Liver (tissue), 9 donors: ENCODE data around the gene MSI2. TPM values are rescaled to one million over a fixed set of nuclear protein-coding genes. Genes with fewer than 3 reads are reported as not detected.

ENCODE experiments used
- DNase-seq: peaks from one replicate; pipeline ENCODE4 v3.0.0-alpha.2; 2017; ENCODE audit warnings: low spot score
- H3K27ac ChIP-seq, 2 donors: one replicate each; pipeline ENCODE4 v1.7.0; 2013; ENCODE audit warnings: inconsistent platforms in 2 of 2, low read length in 2 of 2, control low read depth in 1 of 2, low read depth in 1 of 2, mild to moderate bottlenecking in 1 of 2
- H3K27me3 ChIP-seq, 4 donors: one replicate each; pipeline versions ENCODE4 v1.6.1 to v1.7.0; 2013; ENCODE audit warnings: low read length in 3 of 4, inconsistent platforms in 1 of 4, mild to moderate bottlenecking in 1 of 4, moderate library complexity in 1 of 4; ENCODE audit not compliant: control insufficient read depth in 4 of 4, insufficient read depth in 4 of 4
- H3K36me3 ChIP-seq, 4 donors: one replicate each; pipeline versions ENCODE4 v1.6.1 to v1.7.0; 2013; ENCODE audit warnings: low read length in 3 of 4, mild to moderate bottlenecking in 3 of 4, low read depth in 1 of 4, moderate library complexity in 1 of 4; ENCODE audit not compliant: control insufficient read depth in 4 of 4, insufficient read depth in 3 of 4
- H3K4me1 ChIP-seq, 4 donors: one replicate each; pipeline versions ENCODE4 v1.6.1 to v1.7.0; 2013; ENCODE audit warnings: low read length in 3 of 4, mild to moderate bottlenecking in 3 of 4, moderate library complexity in 1 of 4; ENCODE audit not compliant: control insufficient read depth in 4 of 4, insufficient read depth in 4 of 4
- H3K4me3 ChIP-seq, 3 donors: one replicate each; pipeline versions ENCODE4 v1.6.1 to v1.7.0; 2013; ENCODE audit warnings: low read length in 3 of 3, control low read depth in 1 of 3, low read depth in 1 of 3, mild to moderate bottlenecking in 1 of 3
- H3K9ac ChIP-seq, 2 donors: one replicate each; pipeline ENCODE4 v1.7.0; 2013; ENCODE audit warnings: low read length in 2 of 2, mild to moderate bottlenecking in 2 of 2, moderate library complexity in 2 of 2, control low read depth in 1 of 2, low read depth in 1 of 2
- H3K9me3 ChIP-seq, 4 donors: one replicate each; pipeline versions ENCODE4 v1.6.1 to v1.7.0; 2013; ENCODE audit warnings: low read length in 3 of 4; ENCODE audit not compliant: control insufficient read depth in 4 of 4
- CTCF ChIP-seq: fragments of 150-350 bp; IDR thresholded peaks from 2 replicates; pipeline ENCODE4 v1.5.1; 2017; ENCODE audit warnings: improper control_type of control experiment, low read depth, low read length; ENCODE audit not compliant: missing input control
- EGR1 ChIP-seq, 2 donors: IDR thresholded peaks; 2 replicates each; pipeline ENCODE4 v1.6.1; 2016 to 2018; ENCODE audit warnings: antibody characterized with exemption in 2 of 2, low read depth in 2 of 2
- FOXA1 ChIP-seq: IDR thresholded peaks from 2 replicates; pipeline ENCODE4 v1.6.1; 2016; ENCODE audit warnings: antibody characterized with exemption
- FOXA2 ChIP-seq: IDR thresholded peaks from 2 replicates; pipeline ENCODE4 v1.6.1; 2016; ENCODE audit warnings: antibody characterized with exemption
- GABPA ChIP-seq, 2 donors: IDR thresholded peaks in 1 of 2; conservative IDR thresholded peaks in 1 of 2; 2 replicates each; pipeline ENCODE4 v1.6.1; 2016; ENCODE audit warnings: antibody characterized with exemption in 2 of 2, mild to moderate bottlenecking in 1 of 2, moderate library complexity in 1 of 2
- HNF4A ChIP-seq, 2 donors: conservative IDR thresholded peaks; 2 replicates each; pipeline ENCODE4 v1.6.1; 2016; ENCODE audit warnings: antibody characterized with exemption in 2 of 2, mild to moderate bottlenecking in 2 of 2
- HNF4G ChIP-seq: IDR thresholded peaks from 2 replicates; pipeline ENCODE4 v1.6.1; 2016; ENCODE audit warnings: antibody characterized with exemption
- JUND ChIP-seq, 2 donors: IDR thresholded peaks; 2 replicates each; pipeline ENCODE4 v1.6.1; 2016; ENCODE audit warnings: antibody characterized with exemption in 2 of 2
- MAX ChIP-seq: IDR thresholded peaks from 2 replicates; pipeline ENCODE4 v1.6.1; 2016; ENCODE audit warnings: antibody characterized with exemption
- NR2F2 ChIP-seq: IDR thresholded peaks from 2 replicates; pipeline ENCODE4 v1.6.1; 2016; ENCODE audit warnings: antibody characterized with exemption
- RAD21 ChIP-seq, 2 donors: IDR thresholded peaks; 2 replicates each; pipeline ENCODE4 v1.6.1; 2016; ENCODE audit warnings: antibody characterized with exemption in 2 of 2, mild to moderate bottlenecking in 2 of 2
- REST ChIP-seq: IDR thresholded peaks from 2 replicates; pipeline ENCODE4 v1.6.1; 2016; ENCODE audit warnings: antibody characterized with exemption, mild to moderate bottlenecking
- TAF1 ChIP-seq: conservative IDR thresholded peaks from 2 replicates; pipeline ENCODE4 v1.6.1; 2016; ENCODE audit warnings: antibody characterized with exemption, mild to moderate bottlenecking
- YY1 ChIP-seq: IDR thresholded peaks from 2 replicates; pipeline ENCODE4 v1.6.1; 2016; ENCODE audit warnings: antibody characterized with exemption, mild to moderate bottlenecking
- WGBS: extraction: QIAGEN DNeasy Blood & Tissue Kit; methylation state at CpG from one replicate; pipeline ENCODE4 v1.1.7; 2013; 5-methylcytosine and 5-hydroxymethylcytosine counted together
- polyA plus RNA-seq, 2 donors: library from polyadenylated mRNA; stranded (reverse) in 1 of 2; unstranded in 1 of 2; fragments of 200-250 nt in 1 of 2; fragments of >200 nt in 1 of 2; fragmentation: Nextera tagmentation in 1 of 2; extraction: Ambion mirVana in 1 of 2; gene quantifications; one replicate each; pipeline versions ENCODE4 v1.2.1 to v1.2.3, GENCODE V29; 2013 to 2015
- total RNA-seq, 2 donors: library from RNA; depleted of rRNA; stranded (reverse); fragments of >200 nt; gene quantifications; one replicate each; pipeline ENCODE4 v1.2.3, GENCODE V29; 2014
- TF ChIP-seq, protein P1 (sequence below): IDR thresholded peaks from 2 replicates; pipeline ENCODE4 v1.6.1; 2016; ENCODE audit warnings: antibody characterized with exemption
- TF ChIP-seq, protein P2 (sequence below): IDR thresholded peaks from 2 replicates; pipeline ENCODE4 v1.6.1; 2016; ENCODE audit warnings: antibody characterized with exemption
- donor health status: healthy.
- donor health status: healthy.
- donor health status: healthy.
- donor health status: healthy.
- donor health status: healthy.

MSI2 gene
- total and polyA plus RNA-seq, 4 donors = 5.7 to 15.6 (median 9.2) TPM

DNA sequence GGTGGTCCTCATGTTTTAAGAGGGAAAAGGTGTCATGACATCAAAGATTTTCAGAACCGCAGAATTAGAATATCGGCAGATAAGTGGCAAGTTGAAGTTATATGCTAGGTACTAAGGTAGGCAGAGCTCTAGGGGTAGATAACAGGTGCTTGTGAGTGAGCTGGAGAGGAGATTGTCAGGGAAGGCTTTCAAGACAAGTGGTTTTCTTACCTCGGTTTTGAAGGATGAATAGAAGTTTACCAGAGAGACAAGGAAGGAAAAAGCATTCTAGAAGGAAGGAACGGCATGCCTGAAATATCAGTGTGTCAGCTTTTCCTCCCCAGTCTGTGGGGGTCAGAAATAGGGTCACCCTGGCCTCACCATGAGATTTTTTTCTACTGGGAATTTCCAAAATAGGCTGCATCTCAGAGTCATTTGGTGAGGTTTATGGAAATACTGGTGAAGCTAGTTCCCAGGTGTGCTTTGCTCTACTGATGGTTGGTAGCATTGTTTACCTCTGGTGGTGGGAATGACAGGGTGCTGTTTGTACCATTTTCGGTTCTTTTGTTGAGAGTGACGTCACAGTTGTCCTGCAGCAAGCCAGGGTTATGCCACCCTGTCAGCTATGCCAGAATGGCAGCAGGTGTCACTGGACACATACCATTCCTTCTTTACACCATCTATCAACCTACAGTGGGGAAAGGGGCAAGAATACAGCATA lies 112.5 kb downstream of the MSI2 start:
- TF ChIP-seq, protein P1, sequence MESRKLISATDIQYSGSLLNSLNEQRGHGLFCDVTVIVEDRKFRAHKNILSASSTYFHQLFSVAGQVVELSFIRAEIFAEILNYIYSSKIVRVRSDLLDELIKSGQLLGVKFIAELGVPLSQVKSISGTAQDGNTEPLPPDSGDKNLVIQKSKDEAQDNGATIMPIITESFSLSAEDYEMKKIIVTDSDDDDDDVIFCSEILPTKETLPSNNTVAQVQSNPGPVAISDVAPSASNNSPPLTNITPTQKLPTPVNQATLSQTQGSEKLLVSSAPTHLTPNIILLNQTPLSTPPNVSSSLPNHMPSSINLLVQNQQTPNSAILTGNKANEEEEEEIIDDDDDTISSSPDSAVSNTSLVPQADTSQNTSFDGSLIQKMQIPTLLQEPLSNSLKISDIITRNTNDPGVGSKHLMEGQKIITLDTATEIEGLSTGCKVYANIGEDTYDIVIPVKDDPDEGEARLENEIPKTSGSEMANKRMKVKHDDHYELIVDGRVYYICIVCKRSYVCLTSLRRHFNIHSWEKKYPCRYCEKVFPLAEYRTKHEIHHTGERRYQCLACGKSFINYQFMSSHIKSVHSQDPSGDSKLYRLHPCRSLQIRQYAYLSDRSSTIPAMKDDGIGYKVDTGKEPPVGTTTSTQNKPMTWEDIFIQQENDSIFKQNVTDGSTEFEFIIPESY = no peak
- TF ChIP-seq YY1 = no peak
- TF ChIP-seq RAD21 (IDR thresholded peaks at IDR 0.05) = no peak
- no peak for TF ChIP-seq HNF4G
- TF ChIP-seq JUND (IDR thresholded peaks at IDR 0.05) = no peak
- TF ChIP-seq, protein P2, sequence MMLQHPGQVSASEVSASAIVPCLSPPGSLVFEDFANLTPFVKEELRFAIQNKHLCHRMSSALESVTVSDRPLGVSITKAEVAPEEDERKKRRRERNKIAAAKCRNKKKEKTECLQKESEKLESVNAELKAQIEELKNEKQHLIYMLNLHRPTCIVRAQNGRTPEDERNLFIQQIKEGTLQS = no peak
- no peak for TF ChIP-seq EGR1 (IDR thresholded peaks at IDR 0.05; ENCODE audit: low read depth in 2 of 2)
- no peak for TF ChIP-seq GABPA (IDR thresholded peaks at IDR 0.05 in 1 of 2, conservative IDR thresholded peaks at IDR 0.05 in 1 of 2)
- no peak for TF ChIP-seq HNF4A (conservative IDR thresholded peaks at IDR 0.05)
- TF ChIP-seq FOXA2 = no peak
- TF ChIP-seq REST = no peak
- TF ChIP-seq TAF1 = no peak
- TF ChIP-seq NR2F2 = no peak
- TF ChIP-seq CTCF = no peak
- TF ChIP-seq FOXA1 = no peak
- TF ChIP-seq MAX = no peak
- peaks cover 0 to 6% (median 4%) of the 10 kb centered on the region in 4 donors for H3K9me3 ChIP-seq
- H3K9ac ChIP-seq = no peak overlapping the region
- peaks cover 8 to 26% (median 22%) of the 10 kb centered on the region in 4 donors for H3K4me1 ChIP-seq
- 72% methylated on average over 6 of the region's 6 CpGs for WGBS
- no peak for DNase-seq
- no peaks in the 10 kb centered on the region for H3K36me3 ChIP-seq
- no peak overlapping the region for H3K4me3 ChIP-seq
- no peak overlapping the region for H3K27ac ChIP-seq
- H3K27me3 ChIP-seq = peaks cover 0 to 14% (median 0%) of the 10 kb centered on the region in 4 donors
